ENCODE measurements around the gene GLB1L2.

- no peak for TF ChIP-seq EZH2phosphoT487 (IDR thresholded peaks at IDR 0.05; ENCODE audit: low read depth)
- TF ChIP-seq, protein P1, sequence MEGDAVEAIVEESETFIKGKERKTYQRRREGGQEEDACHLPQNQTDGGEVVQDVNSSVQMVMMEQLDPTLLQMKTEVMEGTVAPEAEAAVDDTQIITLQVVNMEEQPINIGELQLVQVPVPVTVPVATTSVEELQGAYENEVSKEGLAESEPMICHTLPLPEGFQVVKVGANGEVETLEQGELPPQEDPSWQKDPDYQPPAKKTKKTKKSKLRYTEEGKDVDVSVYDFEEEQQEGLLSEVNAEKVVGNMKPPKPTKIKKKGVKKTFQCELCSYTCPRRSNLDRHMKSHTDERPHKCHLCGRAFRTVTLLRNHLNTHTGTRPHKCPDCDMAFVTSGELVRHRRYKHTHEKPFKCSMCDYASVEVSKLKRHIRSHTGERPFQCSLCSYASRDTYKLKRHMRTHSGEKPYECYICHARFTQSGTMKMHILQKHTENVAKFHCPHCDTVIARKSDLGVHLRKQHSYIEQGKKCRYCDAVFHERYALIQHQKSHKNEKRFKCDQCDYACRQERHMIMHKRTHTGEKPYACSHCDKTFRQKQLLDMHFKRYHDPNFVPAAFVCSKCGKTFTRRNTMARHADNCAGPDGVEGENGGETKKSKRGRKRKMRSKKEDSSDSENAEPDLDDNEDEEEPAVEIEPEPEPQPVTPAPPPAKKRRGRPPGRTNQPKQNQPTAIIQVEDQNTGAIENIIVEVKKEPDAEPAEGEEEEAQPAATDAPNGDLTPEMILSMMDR (IDR thresholded peaks at IDR 0.05; ENCODE audit: low read depth, low read length): no peak
Measured at GRCh38 chr11:134312807-134313206, 19.0 kb upstream of the GLB1L2 start.
